ENCODE measurements around the gene ADCY9. TPM values are rescaled to one million over a fixed set of nuclear protein-coding genes. Genes with fewer than 3 reads are reported as not detected.
"Not testable (repeated sequence)": the region's sequence is repeated elsewhere in the genome, so short reads cannot be mapped to it uniquely, and the experiment has no call there.

Gene ADCY9
- total RNA-seq, result 10 to 100 TPM in 2 of 8 experiments, 1 to 10 TPM in 6; 4.9 to 17.4 (median 9.4) TPM

DNA sequence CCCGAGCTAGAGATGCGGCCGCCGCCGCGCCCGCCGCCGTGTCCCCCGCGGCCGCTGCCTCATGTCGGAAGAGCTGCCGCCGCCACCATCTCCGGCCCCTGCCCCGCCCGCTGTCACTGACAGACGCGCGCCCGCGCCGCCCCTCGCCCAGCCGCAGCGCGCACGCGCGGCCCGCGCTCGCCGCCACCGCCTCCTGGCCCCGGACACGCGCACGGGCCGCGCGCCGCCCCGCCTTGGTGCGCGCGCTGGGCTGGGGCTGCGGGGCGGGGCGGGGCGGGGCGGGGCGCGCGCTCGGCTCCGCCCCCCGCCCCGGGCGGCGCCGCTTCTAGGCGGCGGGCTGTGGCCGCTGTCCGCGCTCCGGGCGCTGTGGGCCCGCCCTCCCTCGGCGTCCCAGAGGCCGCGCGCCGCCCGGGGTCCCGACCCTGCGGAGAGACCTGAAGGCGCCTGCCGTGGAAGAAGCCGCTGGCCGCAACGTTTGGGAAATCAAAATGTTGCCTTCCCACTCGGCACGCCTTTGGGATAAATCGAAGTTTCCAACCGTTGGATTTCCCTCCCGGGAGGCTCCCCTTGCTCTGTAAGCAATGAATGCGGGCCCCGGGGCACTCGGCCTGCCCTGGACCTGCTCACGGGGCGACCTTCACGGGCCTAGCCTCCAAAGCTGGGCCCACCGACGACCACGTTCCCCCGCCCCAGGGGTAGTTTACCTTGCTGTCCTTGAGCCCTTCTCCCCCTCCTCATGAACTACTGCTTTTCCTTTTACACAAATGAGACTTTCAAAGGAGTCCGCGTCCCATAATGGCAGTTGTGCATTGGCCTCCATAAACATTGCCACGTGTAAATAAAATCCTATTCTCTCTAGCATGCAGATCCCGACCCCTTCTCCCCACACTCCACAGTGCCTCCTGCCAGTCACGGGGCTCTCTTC lies at the start of gene ADCY9:
ADCY9 (minus strand) TSS at position 118 of the 925 bp plus-strand sequence. CDS start 1,000 bp downstream, outside the sequence.
- Histone ChIP-seq H3K27ac (peak within 1 kb of the TSS; percentile 21 to 53), H3K4me3 (peak within 1 kb of the TSS; percentile 52 to 64 (median 58)), H3K4me1 (replicated peaks in 1 of 2) (peaks cover 27 to 29% of the 10 kb centered on the region in 2 donors)
- 0 to 100% (median 20%) methylated on average over 1 to 12 of the region's 105 CpGs; no CpG with 5 or more reads in 2 of the 10 experiments for WGBS, 10 experiments
- ATAC-seq (replicated peaks in 6 of 8), result peak; percentile 56 to 86 (median 82)
- in situ Hi-C loops (cut with MboI; ENCODE audit: low pct_unique_long_range_greater_than_20kb in 2 of 9, low sequenced_read_pairs in 9 of 9, unreplicated experiment in 9 of 9), result loop anchor here in 1 of 9 experiments (25.0 kb wide), 1 partner anchor 104 kb away; no protein-coding TSS in a partner anchor

DNA sequence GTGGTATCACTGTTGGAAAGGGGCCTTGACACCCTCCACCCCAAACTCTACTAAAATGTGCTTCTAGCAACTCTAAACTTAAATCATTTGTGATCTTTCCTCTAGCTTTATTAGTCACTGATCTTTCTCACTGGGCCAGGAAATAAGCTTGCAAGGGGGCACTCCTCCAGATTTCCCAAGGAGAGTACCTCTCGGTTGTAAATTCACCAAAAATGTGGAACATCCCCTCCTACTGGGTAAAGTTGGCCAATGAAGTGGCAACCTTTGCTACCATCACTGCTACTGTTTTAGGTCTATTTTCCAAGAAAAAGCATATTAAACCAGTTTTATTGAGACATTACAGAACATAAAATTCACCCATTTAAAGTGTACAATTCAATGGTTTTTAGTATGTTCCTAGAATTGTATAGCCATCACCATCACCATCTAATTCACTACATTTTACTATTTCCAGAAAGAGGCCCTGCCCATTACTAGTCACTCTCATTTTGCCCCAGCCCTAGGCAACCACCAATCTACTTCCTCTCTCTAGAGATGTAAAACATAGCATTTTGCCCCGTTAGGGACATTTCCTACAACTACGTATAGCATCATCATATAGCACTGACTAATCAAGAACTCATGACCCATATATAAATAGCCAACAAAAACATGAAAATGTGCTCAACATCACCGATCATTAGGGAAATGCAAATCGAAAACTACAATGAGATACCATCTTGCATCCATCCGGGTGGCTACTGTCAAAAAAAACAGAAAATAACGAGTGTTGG lies 44.6 kb upstream of the ADCY9 start:
- WGBS, 10 experiments, result 59 to 94% (median 87%) methylated on average over 3 to 7 of the region's 7 CpGs

DNA sequence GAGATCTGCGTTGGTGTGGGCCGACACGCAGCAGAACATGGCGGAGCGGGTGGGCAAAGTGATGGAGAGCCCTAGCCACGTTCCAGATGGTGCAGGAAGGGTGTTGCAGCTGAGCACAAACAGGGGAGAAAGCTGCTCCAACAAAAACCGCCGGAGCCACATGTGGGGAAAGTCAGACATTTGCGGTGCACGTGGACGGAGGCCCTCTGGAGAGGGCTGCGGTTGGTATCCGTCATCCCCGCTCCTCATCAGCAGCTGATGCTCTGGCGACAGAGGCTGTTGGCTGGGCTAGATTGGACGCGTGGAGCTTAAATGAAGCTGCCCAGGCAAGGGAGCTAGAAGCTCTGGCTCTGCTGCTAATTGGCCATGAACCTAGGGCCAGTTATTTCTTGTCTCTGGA lies 43.5 kb upstream of the ADCY9 start:
- H3K4me3 ChIP-seq, result no peak overlapping the region
- 12 to 93% (median 60%) methylated on average over 1 to 10 of the region's 17 CpGs; no CpG with 5 or more reads in 1 of the 10 experiments for WGBS, 10 experiments
- in situ Hi-C loops (cut with MboI; ENCODE audit: low pct_unique_long_range_greater_than_20kb in 2 of 9, low sequenced_read_pairs in 9 of 9, unreplicated experiment in 9 of 9), result no loop called here
- no peak overlapping the region for H3K27ac ChIP-seq
- no peak for ATAC-seq (replicated peaks in 6 of 8)
- no peaks in the 10 kb centered on the region for H3K4me1 ChIP-seq (replicated peaks in 1 of 2)

More for the DNA sequence above, 44.6 kb upstream of the ADCY9 start:
- in situ Hi-C loops (cut with MboI; ENCODE audit: low pct_unique_long_range_greater_than_20kb in 2 of 9, low sequenced_read_pairs in 9 of 9, unreplicated experiment in 9 of 9), result no loop called here
- no peak for ATAC-seq (replicated peaks in 6 of 8)
- H3K27ac ChIP-seq, result no peak overlapping the region
- H3K4me3 ChIP-seq, result no peak overlapping the region
- H3K4me1 ChIP-seq (replicated peaks in 1 of 2), result no peaks in the 10 kb centered on the region

DNA sequence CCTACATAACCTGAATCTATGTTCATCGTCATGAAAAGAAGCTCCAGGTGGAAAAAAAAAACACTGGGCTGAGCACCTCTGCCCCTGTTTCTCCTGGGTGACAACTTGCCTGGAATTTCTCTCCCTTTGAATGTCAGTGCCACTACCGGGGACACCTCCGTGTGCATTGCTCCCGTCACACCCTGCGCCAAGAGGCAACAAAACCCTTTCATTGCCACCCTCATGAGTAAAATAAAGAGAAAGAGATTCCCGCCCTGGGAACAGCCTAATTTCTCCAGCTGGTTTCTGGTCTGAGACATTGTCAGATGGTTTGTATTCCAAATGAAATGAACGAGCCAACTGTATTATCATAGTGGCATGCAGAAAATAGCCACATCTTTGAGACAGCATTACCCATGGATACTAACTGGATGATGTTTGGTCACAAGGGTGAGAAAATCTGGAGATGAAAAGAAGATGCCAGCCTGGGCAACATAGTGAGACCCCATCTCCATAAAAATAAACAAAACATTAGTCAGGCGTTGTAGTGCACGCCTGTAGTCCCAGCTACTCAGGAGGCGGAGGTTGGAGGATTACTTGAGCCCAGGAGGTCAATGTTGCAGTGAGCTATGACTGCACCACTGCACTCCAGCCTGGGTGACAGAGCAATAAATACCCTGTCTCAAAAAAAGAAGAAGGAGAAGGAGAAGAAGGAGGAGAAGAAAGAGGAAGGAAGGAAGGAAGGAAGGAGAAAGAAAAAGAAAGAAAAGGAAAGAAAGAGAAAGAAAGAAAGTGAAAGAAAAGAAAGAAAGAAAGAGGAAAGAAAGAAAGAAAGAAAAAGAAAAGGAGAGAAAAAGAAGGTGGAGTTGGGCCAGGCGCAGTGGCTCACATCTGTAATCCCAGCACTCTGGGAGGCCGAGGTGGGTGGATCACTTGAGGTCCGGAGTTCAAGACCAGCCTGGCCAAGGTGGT lies 42.2 kb upstream of the ADCY9 start:
- no peaks in the 10 kb centered on the region for H3K4me1 ChIP-seq (replicated peaks in 1 of 2)
- no peak overlapping the region for H3K4me3 ChIP-seq
- no peak overlapping the region for H3K27ac ChIP-seq
- no peak for ATAC-seq (replicated peaks in 6 of 8)
- in situ Hi-C loops (cut with MboI; ENCODE audit: low pct_unique_long_range_greater_than_20kb in 2 of 9, low sequenced_read_pairs in 9 of 9, unreplicated experiment in 9 of 9), result no loop called here
- 47 to 91% (median 69%) methylated on average over 3 to 12 of the region's 13 CpGs for WGBS, 10 experiments

DNA sequence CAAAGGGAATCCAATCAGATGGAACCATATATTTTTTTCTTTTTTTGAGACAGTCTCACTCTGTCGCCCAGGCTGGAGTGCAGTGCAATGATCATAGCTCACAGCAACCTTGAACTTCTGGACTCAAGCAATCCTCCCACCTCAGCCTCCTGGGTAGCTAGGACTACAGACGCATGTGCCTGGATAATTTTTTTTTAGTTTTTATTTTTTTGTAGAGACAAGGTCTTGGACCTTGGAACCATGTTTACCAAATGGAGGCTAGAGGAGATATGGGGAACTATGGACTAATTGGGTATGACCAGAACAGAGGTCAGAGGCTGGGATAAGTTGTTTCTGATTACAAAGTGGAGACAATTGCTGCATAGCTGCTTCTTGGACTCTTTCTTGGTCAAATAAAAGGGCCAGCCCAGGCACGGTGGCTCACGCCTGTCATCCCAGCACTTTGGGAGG lies 41.2 kb upstream of the ADCY9 start:
- 80 to 100% (median 86%) methylated on average over 1 to 2 of the region's 4 CpGs; no CpG with 5 or more reads in 6 of the 10 experiments for WGBS, 10 experiments
- in situ Hi-C loops (cut with MboI; ENCODE audit: low pct_unique_long_range_greater_than_20kb in 2 of 9, low sequenced_read_pairs in 9 of 9, unreplicated experiment in 9 of 9), result no loop called here
- no peak overlapping the region for H3K4me3 ChIP-seq
- no peak overlapping the region for H3K27ac ChIP-seq
- no peak for ATAC-seq (replicated peaks in 6 of 8)
- peaks cover under 1 to 3% of the 10 kb centered on the region in 2 donors for H3K4me1 ChIP-seq (replicated peaks in 1 of 2)

DNA sequence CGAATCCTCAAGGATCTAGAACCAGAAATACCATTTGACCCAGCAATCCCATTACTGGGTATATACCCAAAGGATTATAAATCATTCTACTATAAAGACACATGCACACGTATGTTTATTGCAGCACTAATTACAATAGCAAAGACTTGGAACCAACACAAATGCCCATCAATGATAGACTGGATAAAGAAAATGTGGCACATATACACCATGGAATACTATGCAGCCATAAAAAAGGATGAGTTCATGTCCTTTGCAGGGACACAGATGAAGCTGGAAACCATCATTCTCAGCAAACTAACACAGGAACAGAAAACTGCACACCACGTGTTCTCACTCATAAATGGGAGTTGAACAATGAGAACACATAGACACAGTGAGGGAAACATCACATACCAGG lies 40.3 kb upstream of the ADCY9 start:
- 0 to 72% (median 60%) methylated on average over 1 to 2 of the region's 3 CpGs; no CpG with 5 or more reads in 7 of the 10 experiments for WGBS, 10 experiments
- H3K4me1 ChIP-seq (replicated peaks in 1 of 2); H3K4me3 ChIP-seq; H3K27ac ChIP-seq; ATAC-seq (replicated peaks in 6 of 8); in situ Hi-C loops (cut with MboI; ENCODE audit: low pct_unique_long_range_greater_than_20kb in 2 of 9, low sequenced_read_pairs in 9 of 9, unreplicated experiment in 9 of 9): not testable (repeated sequence)

DNA sequence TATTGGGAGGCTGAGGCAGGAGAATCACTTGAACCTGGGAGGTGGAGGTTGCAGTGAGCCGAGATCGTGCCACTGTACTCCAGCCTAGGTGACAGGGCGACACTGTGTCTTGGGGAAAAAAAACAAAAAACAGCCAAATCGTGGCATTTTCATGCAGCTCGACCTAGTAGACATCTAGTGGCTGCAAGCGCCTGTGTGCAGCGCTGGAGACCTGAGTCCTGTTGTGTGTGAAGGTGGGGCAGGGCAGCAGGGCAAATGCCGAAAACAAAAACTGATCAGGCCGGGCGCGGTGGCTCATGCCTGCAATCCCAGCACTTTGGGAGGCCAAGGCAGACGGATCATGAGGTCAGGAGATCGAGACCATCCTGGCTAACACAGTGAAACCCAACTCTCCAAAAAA lies 37.1 kb upstream of the ADCY9 start:
- WGBS, 10 experiments, result 76 to 100% (median 80%) methylated on average over 2 to 10 of the region's 13 CpGs; no CpG with 5 or more reads in 5 of the 10 experiments
- H3K4me1 ChIP-seq (replicated peaks in 1 of 2); H3K4me3 ChIP-seq; H3K27ac ChIP-seq; in situ Hi-C loops (cut with MboI; ENCODE audit: low pct_unique_long_range_greater_than_20kb in 2 of 9, low sequenced_read_pairs in 9 of 9, unreplicated experiment in 9 of 9); ATAC-seq (replicated peaks in 6 of 8): not testable (repeated sequence)

DNA sequence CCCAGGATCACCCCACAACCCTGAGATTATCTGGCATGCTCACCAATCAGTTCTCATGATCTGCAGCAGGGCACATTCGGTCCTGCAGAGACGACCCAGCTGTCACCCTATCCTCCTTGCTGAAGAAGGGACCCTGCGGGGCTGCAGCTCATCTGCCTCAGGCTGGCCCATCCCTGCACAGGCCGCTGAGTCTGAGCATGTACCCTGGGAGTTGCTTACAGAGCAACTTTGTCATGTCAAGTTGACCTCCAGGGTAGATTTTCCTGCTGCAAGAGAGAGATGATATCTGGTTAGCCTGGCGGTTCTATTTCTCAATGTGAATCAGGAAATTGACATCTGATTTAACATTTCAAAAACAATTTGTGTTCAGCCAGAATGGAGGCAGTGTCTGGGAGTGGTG lies 36.0 kb upstream of the ADCY9 start:
- Histone ChIP-seq H3K27ac (no peak overlapping the region), H3K4me3 (no peak overlapping the region), H3K4me1 (replicated peaks in 1 of 2) (peaks cover 6 to 8% of the 10 kb centered on the region in 2 donors)
- 35 to 77% (median 48%) methylated on average over 1 to 4 of the region's 5 CpGs; no CpG with 5 or more reads in 4 of the 10 experiments for WGBS, 10 experiments
- ATAC-seq (replicated peaks in 6 of 8), result peak in 5 of 8 experiments; percentile 49 to 74 (median 70)
- in situ Hi-C loops (cut with MboI; ENCODE audit: low pct_unique_long_range_greater_than_20kb in 2 of 9, low sequenced_read_pairs in 9 of 9, unreplicated experiment in 9 of 9), result no loop called here

DNA sequence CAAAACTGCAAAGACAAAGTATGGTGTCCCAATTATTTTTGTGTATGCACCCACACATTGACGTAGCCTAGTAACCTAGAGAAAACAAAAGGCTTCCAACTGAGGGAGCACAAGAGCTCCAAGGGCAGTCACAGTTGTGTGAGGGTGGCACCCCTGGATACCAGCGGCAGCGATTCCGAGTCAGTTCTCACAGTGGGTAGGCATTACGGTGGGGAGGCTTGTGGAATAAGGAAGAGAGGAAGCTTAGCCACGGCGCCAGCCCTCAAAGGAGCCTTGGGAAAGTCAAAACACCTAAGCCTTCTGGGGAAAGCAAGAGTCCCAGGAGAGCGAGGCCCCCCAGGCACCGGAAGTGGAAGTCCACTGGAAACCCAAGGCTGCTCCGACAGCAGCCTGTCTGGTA lies 31.0 kb upstream of the ADCY9 start:
- in situ Hi-C loops (cut with MboI; ENCODE audit: low pct_unique_long_range_greater_than_20kb in 2 of 9, low sequenced_read_pairs in 9 of 9, unreplicated experiment in 9 of 9), result no loop called here
- Histone ChIP-seq H3K4me1 (replicated peaks in 1 of 2) (peaks cover 3% of the 10 kb centered on the region in 2 donors), H3K27ac (no peak overlapping the region), H3K4me3 (no peak overlapping the region)
- no peak for ATAC-seq (replicated peaks in 6 of 8)
- WGBS, 10 experiments, result 70 to 100% (median 94%) methylated on average over 2 to 7 of the region's 10 CpGs; no CpG with 5 or more reads in 4 of the 10 experiments

DNA sequence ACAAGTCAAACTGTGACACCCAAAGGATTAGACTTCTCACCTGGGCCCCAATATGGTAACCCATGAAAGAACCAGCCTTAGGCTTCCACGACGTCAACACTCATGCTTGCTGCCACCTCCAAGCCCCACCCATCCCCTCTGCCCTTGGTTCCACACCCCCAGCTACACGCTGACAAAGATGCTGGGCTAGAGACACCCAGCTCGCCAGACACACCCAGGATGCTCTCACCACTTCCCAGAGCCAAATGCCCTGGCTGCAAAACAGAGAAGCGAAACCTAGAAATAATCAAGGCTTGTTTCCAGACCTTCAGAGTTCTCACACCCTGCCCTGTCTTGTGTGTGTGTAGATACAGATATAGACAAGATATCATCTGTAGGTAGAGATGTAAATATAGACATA lies 26.0 kb upstream of the ADCY9 start:
- in situ Hi-C loops (cut with MboI; ENCODE audit: low pct_unique_long_range_greater_than_20kb in 2 of 9, low sequenced_read_pairs in 9 of 9, unreplicated experiment in 9 of 9), result no loop called here
- WGBS, 10 experiments, result 45 to 100% (median 65%) methylated on average over 1 to 4 of the region's 5 CpGs; no CpG with 5 or more reads in 6 of the 10 experiments
- peak in 2 of 8 experiments; percentile 76 to 83 for ATAC-seq (replicated peaks in 6 of 8)
- H3K4me3 ChIP-seq, result no peak overlapping the region
- no peaks in the 10 kb centered on the region for H3K4me1 ChIP-seq (replicated peaks in 1 of 2)
- H3K27ac ChIP-seq, result no peak overlapping the region

DNA sequence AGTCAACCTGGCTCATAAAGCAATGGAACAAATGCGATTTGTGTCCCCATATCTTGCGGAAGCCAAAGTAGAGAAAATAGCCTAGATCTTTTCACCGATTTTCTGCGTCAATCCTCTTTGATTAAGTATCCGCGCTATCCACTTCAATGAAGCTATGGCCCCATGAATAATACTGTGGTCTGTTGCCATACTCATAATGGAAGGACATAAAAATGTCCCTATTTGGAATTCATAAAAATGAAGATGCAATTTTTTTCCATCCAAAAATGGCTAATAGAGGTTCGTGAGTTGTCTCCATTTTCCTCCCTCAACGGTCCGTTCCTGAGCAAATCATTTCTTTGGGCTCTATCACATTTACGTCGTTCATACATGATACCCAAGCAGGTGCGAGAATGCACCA lies 25.4 kb upstream of the ADCY9 start:
- H3K4me1 ChIP-seq (replicated peaks in 1 of 2), result no peaks in the 10 kb centered on the region
- 92 to 100% (median 95%) methylated on average over 1 to 12 of the region's 12 CpGs; no CpG with 5 or more reads in 1 of the 10 experiments for WGBS, 10 experiments
- in situ Hi-C loops (cut with MboI; ENCODE audit: low pct_unique_long_range_greater_than_20kb in 2 of 9, low sequenced_read_pairs in 9 of 9, unreplicated experiment in 9 of 9), result no loop called here
- H3K27ac ChIP-seq, result no peak overlapping the region
- ATAC-seq (replicated peaks in 6 of 8), result no peak
- no peak overlapping the region for H3K4me3 ChIP-seq

DNA sequence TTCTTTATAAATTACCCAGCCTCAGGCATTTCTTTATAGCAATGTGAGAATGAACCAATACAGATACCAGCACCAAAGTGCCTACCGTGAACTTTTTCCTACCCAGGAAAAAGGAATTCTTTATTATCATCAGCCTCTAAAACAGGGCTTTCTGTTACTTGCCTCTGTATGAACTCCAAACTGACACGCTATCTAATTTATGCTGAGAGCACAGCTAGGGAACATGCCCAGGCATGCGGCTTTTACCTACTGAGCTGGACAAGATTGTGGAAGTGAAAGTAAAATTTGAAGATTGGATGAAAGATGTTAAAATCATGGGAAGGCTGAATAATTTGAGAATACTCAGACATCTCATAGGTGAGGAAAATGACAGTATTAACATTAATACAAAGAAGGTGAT lies 24.4 kb upstream of the ADCY9 start:
- Histone ChIP-seq H3K27ac (peak overlapping the region; percentile 14 to 27), H3K4me1 (replicated peaks in 1 of 2) (no peaks in the 10 kb centered on the region), H3K4me3 (no peak overlapping the region)
- in situ Hi-C loops (cut with MboI; ENCODE audit: low pct_unique_long_range_greater_than_20kb in 2 of 9, low sequenced_read_pairs in 9 of 9, unreplicated experiment in 9 of 9), result no loop called here
- peak in 4 of 8 experiments; percentile 52 to 82 (median 78) for ATAC-seq (replicated peaks in 6 of 8)
- WGBS, 10 experiments, result 60 to 100% (median 83%) methylated on average over 1 to 3 of the region's 3 CpGs; no CpG with 5 or more reads in 3 of the 10 experiments
